Measurements from ENCODE around the gene GCFC2.

Gene GCFC2

DNA sequence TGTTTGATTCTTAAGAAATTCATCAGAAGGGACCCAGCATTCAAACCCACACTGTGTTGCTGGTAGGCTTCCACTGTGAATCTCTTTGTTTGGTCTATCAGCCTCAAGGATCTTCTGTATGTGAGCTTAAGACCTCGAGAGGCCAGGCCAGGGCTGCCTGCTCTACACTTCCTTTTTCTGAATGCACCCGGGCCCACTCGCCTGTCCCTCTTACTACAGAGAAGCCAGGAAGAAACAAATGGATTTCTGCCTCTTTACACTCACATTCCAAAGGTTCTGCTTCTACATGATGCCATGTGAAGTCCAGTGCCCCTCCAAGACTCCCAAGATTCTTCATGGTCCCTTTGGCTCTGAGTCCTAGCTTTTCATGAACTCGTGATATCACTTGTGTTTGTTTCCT lies 89.5 kb downstream of the GCFC2 start:
- no peak for DNase-seq

DNA sequence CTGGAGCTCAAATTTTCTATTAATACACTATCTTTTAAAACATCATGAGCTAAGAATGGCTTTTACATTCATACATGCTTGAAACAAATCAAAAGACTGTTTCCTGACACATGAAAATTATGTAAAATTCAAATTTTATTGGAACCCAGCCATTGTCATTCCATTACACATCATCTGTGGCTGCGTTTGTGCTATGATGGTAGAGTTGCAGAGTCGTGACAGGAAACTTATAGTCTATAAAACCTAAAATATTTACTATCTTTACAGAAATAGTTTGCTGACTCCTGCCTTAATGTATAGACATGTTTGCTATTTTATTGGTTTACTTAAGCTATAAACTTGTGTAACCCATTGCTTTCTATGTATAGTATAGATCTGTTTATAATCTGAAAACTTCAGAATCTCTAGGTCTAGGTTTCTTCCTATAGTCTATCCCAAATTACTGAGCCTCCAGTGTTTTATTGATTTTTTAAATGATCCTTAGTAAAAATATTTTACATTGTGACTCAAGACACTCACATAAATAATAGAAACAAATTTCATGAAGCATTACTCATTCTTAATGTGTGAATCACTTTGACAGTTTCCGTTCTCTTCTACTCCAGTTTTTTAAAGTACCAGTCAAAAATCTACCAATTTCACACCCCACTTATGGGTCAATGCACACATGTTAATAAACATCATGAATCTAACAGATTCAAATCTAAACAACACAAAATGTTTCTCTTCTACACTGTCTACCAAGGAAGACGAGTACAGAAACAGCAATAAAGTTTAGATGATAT lies 90.6 kb downstream of the GCFC2 start:
- no peak for DNase-seq

DNA sequence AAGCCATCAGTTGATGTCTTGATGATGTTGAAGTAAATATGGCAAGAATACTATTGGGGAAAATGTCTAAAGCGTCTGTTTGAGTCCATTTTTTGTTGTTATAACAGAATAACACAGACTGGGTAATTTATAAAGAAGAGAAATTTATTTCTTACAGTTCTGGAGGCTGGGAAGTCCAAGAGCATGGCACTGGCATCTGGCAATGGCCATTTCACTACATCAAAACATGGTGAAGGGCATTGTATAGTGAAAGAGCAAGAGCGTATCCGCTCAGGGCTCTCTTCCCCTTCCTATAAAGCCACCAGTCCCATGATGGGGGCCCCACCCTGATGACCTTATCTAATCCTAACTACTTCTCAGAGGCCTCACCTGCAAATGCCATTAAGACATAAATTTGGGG lies 93.8 kb downstream of the GCFC2 start:
- DNase-seq: no peak

DNA sequence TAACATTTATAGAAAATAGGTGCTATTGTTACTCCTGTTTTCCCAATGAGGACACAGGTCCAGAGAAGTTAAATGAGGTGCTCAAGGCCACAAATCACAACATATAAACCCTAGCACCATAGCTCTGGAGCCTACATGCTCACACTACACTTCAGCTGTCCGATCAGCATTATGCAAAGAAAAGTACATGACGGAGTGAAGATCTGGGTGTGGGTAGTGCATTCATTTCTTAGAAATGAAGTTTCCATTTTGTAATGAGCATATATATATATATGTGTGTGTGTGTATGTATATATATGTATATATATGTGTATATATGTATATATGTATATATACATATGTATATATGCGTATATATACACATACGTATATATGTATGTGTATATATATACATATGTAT lies 94.3 kb downstream of the GCFC2 start:
- no peak for DNase-seq

DNA sequence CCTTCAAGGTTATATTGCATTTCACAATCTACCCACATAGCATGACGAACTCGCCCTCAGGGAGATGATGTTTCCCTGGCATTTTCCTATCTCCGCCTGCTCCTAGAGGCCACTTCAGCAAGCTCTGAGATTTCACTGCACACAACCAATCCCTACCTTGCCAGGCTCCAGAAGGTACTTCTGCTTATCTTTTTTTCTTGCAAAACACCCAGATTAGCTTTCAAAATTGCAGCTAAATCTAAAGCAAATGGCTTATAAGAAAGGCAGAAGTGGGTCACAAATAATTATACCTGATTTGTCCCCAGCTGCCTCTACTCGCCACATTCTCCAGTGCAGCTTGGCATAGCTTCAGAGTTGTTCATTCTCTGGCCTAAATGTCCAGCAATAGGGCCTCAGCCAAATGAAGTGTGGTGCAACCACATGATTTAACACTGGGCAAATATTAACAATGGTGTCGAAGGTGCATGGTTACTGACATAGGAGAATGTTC lies 96.5 kb downstream of the GCFC2 start:
- no peak for DNase-seq

DNA sequence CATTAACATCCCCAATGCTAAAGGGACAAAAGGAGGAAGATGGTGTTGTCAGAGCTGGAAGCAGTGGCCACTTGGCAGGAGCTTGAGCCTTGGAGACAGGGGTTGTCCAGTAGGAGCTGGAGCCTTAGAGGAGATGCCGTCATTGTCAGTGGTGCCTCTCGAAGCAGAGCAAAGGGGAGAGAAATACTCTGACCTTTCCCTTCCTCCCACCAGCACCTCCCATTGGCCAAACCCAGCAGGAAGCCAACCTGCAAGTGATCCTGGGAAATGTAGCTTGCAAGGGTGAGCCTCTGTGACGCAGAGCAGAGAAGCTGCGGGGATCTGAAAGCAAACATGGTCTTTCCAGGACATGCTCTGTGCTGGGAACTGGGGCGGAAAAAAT lies 97.9 kb downstream of the GCFC2 start:
- DNase-seq: no peak
